ENCODE results near the gene SMARCA1.

Gene SMARCA1

DNA sequence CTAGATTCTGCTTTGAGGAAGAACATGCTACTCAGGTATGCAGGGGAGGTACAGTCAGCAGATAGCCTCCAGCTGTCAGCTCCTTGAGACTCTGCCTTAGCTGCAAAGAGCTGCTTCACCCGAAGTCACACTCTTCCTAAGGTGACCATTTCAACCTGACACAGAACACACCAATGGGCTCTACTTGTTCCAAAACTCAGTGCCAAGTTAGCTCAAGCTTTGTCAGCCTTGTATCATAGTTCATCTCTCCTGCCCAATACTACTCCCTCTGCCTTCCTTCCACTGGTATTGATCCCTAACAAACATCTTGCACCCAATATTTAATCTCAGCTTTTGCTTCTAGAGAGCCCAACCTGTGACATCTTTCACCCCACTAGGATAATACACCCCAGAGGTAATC lies 7.8 kb upstream of the SMARCA1 start:
- DNase-seq (ENCODE audit: low read depth, low spot score) = no peak

DNA sequence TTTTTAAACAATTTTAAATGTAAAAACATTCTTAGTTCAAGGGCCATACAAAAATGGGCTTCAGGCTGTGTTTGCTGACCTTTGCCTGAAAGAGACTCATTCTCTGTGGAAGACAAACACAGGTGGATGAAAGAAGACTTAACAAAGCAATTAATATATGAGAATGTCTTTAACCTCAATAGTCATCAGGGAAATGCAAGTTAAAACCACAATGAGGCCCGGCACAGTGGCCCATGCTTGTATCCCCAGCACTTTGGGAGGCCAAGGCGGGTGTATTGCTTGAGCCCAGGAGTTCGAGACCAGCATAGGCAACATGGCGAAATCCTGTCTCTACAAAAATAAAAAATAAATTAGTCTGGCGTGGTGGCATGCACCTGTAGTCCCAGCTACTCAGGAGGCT lies 7.1 kb upstream of the SMARCA1 start:
- DNase-seq (ENCODE audit: low read depth, low spot score) = no peak

DNA sequence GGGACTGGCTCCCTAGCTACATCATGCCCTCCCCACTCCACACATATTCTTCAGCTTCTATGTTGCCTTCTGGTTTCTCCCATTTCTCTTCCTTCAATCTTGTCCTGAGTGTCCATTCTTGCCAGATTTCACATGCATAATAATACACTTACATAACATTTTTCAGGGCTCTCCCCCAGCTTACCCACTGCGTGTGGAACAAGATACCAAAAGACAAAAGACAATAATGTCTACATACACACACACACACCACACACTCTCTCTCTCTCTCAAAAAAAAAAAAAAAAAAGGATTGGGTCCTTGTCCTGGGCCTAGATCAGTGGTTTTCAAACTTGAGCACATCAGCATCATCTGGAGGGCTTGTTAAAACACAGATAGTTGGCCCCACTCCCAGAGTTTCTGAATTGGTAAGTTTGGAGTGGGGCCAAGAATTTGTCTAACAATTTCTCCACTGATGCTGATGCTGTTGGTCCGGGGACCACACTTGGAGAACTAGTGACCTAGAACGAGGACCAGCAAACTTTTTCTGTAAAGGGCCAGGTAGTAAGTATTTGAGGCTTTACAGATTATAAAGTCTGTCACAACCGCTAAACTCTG lies 6.5 kb upstream of the SMARCA1 start:
- DNase-seq (ENCODE audit: low read depth, low spot score) = no peak

DNA sequence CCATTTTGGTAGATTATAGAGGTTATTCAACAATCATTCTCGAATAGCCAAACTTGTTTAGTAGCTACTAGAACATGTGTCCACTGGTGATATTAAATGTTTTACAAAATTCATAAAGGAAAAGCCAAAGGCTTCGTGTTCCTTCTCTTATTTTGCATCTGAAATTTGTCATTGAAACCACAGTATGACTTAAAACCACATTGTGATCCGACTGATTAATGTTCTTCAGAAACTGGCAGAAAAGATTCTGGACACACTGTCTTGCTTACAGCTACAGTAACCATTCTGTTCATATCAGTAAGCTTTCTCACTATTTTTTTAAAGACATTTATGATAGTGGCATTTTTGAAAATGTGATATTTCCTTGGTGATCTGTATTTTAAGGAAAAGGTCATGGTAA lies 2.6 kb upstream of the SMARCA1 start:
- DNase-seq (ENCODE audit: low read depth, low spot score) = no peak

DNA sequence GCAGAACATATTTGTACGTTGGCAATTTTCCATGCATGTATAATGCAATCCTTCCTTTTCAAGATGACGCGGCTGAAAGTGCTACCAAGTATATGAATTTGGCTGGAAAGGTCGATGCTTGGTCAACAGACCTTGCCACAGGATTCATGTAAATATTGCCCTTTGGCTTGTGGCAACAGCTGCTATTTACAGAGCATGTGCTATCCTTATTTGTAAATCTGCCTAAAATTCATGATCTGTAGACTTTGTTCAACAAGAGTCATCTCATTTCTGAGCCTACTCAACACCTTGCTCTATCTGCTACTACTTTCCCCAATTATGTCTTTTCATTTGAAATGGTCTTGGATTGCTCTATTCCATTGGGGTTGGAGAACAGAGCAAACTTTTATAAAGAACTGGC lies 1.9 kb upstream of the SMARCA1 start:
- DNase-seq (ENCODE audit: low read depth, low spot score) = no peak

DNA sequence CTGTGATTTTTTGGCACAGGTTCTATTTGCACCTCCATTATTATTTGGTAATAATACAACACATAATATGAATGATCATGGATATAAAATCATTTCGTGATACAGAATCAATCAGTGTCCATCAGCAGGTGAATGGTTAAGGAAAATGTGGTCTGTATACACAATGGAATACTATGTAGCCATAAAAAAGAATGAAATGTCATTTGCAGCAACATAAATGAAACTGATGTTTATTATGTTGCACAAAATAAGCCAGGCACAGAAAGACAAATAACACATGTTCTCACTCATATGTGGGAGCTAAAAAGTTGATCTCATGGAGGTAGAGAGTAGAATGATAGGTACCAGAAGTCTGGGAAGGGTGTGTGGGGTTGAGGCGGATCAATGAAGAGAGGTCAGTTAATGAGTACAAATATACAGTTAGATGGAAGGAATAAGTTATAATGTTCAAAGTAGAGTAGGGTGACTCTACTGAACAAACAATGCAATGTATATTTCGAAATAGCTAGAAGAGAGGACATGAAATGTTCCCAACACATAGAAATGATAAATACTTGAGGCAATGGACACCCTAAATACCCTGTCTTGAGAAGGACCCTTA lies 1.1 kb upstream of the SMARCA1 start:
- no peak for DNase-seq (ENCODE audit: low read depth, low spot score)

DNA sequence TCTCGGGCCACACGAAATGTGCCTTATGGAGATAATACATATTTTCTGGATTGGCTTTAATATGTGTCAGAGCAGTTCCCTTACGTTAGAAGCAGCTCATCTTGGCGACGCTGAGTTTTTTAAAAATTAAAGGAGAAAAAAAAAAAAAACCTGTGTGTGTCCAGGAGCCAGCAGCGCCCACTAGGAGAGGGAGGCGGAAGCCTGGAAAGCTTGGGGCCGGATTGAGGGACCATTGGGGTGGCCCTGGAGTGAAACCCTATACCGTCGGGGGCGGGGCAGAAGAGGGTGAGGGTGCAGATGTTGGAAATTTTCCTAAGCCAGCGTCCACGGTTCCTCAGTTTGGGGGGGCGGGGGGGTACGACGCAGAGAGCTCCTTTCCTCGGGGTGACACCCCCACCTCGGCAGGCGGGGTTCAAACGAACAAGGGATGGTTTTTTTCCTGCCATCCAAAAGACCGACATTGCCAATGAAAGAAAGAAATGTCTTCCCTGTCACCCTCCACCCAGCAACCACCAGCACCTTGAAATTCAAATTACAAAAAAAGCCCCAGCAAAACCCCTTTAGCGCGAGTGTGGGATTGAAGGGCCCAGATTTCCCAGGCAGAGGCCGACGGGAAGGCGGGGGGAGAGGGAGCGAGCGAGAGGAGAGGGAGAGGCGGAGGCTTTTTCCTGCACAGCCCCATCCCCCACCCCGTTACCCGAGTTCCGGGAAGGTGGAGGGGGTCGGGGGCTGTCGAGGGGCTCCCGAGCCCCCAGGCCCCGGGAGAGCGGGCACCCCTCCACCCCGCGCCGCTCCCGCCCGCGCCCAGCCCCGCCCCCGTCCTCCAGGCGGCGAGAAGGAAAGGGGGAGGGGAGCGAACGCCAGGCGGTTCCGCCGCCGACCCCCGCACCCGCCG lies 859 bp downstream of the SMARCA1 start:
- no peak for DNase-seq (ENCODE audit: low read depth, low spot score)

DNA sequence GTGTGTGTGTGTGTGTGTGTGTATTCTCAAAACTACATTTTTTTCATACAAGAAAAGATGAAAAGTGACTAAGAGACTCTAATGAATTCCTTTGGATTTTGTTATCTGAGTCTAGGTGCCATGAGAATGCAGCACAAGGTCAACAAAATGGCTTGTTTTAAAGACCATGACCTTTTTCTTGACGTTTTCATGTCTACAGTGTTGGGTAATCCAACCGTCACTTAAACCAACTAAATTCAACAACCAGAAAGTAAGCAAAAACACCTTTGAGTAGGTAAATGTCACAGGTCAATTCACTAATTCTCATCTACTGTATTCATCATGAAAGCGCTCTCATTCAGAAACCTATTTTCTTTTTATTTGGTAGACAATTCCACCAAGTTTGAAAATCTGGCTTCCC lies 3.1 kb downstream of the SMARCA1 start:
- DNase-seq (ENCODE audit: low read depth, low spot score) = no peak

DNA sequence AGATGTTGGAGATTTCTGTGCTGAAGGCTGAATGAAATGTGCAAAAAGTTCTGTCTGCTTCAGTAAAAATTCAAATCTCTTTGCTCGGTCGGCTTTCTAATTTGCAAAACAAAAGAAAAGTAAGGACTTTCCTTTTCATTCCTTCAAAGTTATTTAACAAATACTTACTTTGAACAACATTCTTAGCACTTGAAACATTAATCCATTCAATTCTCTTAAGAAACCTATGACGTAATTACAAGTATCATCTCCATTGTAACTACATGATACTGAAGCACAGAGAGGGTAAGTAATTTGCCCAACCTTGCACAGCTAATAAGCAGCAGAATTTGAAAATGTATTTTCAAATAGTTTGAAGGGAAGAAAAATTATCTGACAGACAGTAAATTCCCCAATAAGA lies 6.9 kb downstream of the SMARCA1 start:
- no peak for DNase-seq (ENCODE audit: low read depth, low spot score)

DNA sequence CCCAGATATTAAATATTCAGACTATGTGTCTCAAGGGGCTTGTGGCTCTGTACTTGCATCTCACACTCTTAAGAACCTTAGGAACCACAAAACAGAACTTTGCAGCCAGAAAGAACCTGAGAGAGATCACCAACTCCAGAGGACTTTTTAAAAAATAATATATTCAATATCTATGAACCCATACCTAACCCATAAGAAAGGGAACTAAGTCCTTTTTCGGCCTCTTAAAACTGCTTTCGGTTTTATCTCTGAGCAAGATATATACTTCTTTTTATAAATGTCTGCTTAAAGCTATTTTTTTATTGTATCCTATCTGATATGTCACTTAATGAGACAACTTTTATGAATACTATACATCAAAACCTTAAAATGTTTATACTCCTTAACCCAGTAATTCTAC lies 10.9 kb downstream of the SMARCA1 start:
- DNase-seq (ENCODE audit: low read depth, low spot score) = no peak

DNA sequence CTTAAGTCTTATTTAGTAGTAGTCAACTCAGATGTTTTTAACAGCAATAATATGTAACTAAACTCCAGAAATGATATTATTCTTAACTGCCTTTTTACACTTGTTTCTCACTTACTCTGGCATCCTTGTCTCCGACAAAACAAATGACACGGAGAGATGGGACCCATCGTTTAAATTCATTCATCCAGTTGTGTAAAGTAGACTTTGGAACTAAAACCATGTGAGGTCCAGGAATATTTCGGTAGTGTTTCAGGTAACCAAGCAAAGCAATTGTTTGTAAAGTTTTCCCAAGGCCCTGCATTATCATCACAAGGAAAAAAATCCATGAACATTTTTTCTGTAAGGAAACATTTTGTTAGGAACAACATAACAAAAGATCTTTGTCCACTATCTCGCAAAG lies 11.6 kb downstream of the SMARCA1 start:
- DNase-seq (ENCODE audit: low read depth, low spot score) = no peak

DNA sequence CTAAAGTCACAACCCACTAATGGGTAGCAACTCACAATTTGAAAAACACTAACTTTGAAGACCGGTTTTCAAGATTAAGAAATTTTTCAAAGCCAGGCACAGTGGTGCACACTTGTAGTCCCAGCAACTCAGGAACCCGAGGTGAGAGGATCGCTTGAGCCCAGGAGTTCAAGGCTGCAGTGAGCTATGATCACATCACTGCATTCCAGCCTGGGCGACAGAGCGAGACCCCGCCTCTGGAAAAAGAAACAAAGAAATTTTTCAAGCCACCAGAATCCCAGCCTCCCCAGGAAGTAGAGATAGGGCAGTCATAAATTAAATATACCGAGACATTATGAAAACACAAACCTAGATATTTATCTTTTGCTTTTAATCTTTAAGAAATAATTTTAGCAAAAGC lies 13.0 kb downstream of the SMARCA1 start:
- no peak for DNase-seq (ENCODE audit: low read depth, low spot score)

DNA sequence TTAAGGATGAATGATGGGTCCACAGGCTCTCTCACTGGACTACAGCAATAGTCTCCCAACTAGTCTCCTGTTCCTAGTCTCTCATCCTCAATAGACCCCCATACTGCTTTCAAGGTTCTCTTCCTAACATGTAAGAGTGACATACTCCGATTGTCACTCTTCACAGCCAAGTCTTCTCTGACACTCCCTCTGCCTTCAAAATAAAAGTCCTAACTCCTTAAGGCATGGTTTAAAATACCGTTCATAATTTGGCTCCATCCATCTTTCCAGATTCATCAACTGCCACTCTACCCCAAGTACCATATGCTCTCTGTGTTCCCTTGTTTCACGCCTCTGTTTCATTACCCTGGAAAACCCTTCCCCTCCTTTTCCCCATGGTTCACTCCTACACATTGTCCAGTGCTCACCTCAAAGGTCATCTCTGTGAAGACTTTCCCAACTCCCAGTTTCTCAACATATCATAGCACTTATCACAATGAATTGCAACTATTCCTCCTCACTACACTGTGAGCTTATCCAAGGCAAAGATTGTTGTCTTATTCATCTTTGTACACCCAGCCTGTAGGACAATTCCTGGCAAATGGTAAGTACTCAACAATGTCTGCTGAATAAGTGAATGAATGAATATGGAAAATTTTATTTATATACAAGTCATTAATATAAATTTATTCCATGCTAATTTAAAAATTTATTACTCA lies 26.0 kb downstream of the SMARCA1 start:
- no peak for DNase-seq (ENCODE audit: low read depth, low spot score)

DNA sequence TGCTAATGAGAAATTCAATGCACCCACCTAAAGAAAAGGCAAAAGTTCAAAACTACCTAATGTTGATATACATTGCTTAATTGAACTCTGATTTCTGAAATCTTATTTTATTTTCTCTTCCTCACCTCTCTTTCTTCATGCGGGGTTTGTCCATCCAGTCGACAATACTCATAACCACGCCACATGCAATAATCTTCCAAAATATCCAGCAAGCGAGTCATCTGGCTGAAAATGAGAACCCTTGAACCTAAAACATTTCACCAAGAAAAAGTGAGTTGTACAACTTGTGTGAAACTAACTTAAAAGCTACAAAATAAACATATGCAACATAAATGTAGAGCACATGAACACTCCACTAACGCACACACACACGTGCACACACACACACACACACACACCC lies 26.7 kb downstream of the SMARCA1 start:
- no peak for DNase-seq (ENCODE audit: low read depth, low spot score)

DNA sequence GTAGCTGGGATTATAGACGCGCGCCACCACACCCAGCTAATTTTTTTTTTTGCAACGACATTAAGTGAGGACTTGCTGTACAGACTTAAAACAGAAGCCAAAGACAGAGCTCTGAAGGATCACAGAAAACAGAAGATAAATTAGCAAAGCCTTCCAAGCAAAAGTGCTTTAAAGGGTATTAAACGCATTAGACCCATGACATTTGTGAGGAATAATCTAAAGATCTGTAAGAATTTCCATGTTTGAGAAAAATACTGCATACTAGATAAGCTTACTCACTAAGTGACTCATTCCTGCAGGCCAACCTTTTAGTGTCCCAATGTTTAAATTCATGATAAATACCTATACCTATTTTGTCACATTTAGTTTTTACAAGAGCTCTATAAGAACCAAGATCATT lies 27.4 kb downstream of the SMARCA1 start:
- DNase-seq (ENCODE audit: low read depth, low spot score) = no peak

DNA sequence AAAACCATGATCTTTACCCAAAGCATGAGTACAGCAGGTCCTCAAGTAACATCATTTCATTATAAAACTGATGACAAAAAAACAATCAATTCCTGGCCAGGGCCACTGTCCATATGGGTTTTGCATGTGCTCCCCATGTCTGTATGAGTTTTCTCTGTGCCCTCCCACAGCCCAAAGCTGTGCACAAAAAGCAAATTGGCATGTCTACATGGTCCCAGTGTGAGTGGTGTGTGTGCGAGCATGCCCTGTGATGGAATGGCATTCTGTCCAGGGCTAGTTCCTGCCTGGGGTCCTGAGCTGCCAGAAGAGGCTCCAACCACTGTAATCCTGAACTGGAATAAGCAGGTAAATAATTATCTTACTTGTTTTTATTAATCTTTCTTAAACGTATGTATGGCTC lies 28.4 kb downstream of the SMARCA1 start:
- DNase-seq (ENCODE audit: low read depth, low spot score) = no peak

DNA sequence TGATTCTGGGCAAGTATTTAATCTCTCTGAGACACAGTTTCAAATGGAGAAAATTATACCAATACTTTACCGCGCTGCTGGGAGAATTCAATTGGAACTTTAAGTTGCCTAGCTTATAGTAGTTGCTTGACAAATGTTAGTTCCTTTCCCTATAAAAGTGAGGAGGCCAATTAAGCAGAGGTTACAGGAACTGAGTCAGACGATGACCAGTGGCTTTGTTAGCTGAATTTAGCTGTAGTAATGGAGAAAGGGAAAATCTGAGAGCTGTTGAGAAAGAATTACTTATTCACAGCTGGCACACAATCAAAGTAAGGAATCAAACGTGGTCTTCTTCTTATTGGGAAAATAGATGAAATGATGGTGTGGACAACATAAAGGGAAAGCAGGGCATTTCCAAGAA lies 29.6 kb downstream of the SMARCA1 start:
- no peak for DNase-seq (ENCODE audit: low read depth, low spot score)

DNA sequence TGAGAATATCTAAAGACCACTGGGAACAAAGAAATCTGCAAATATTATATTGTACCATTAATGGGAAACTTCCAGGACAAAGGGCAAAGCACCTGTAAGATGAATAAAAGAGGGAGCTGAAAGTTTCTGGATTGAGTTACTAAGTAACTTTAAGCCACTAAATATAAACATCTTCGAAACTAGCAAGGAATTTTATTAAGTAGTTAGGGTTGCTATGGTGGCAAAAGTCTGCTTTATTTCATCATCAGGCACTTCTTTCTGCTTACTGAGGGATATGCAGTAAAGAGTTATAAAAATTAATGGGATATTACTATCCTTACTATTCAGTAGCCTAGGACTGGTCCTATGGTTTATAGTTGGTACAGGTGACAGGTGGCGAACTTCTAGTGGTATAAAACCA lies 33.0 kb downstream of the SMARCA1 start:
- no peak for DNase-seq (ENCODE audit: low read depth, low spot score)

DNA sequence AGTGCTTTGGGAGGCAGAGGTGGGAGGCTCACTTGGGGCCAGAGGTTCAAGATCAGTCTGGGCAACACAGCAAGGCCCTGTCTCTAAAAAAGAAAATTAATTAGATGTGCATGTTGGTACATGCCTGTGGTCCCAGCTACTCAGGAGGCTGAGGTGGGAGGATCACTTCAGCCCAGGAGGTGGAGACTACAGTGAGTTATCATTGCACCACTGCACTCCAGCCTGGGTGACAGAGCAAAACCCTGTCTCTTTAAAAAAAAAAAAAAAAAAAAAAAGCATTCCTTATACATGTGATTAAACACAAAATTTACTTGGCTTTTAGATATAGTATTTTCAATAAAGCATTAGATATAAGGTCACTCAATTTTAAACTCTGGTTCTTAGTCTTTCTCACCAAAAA lies 34.9 kb downstream of the SMARCA1 start:
- no peak for DNase-seq (ENCODE audit: low read depth, low spot score)

DNA sequence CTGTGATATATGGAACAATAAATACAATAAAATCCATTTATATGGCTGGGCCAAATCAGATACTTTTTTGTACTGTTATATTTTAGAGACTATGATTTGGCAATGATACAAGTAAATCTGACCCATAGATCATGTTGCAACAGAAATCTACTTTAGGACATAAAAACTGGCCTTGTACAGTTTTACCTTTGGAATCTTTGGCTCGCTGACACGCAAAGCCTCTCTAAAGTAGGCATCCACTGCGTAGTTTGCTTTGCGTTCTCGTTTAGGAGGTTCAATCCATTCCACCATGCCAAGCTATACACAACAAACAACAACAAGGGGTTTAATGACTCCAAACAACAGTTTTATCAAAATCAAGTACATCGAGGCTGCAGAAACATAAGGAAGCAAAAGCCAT lies 42.4 kb downstream of the SMARCA1 start:
- no peak for DNase-seq (ENCODE audit: low read depth, low spot score)

DNA sequence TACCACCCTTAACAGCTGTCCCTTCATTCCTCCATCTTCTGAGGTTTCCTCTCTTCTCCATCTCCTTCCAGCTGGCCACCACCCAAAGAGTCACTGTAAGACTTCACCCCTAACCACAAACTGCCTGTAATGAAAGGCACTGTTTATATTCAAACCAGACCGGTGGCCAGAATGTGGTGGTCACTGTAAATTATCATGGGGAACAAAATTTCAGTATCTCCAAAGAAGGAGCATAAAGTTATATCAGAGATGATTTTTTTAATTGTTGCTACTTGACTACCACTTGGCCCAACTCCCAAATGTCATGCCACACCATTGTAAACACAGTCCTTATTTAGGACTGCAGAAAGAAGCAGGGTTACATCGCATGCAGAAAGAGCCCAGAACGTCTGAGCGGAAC lies 44.8 kb downstream of the SMARCA1 start:
- no peak for DNase-seq (ENCODE audit: low read depth, low spot score)

DNA sequence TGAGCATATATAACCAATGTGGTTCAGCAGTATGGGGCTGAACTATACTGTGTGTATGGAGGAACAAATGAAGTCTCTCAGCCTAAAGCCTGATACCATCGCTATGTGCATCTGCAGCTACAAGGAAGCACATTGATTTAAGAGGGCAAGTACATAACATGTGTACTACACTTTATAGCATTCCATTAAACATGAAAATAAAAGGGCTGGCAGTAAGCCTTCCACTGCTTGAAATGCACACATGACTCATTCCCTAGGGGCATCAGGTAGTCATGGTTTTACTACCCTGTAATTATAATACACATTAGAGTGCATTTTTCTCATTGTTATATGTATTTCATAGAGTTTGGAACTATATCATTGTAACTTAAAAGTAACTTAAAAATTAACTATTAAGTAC lies 51.2 kb downstream of the SMARCA1 start:
- no peak for DNase-seq (ENCODE audit: low read depth, low spot score)

DNA sequence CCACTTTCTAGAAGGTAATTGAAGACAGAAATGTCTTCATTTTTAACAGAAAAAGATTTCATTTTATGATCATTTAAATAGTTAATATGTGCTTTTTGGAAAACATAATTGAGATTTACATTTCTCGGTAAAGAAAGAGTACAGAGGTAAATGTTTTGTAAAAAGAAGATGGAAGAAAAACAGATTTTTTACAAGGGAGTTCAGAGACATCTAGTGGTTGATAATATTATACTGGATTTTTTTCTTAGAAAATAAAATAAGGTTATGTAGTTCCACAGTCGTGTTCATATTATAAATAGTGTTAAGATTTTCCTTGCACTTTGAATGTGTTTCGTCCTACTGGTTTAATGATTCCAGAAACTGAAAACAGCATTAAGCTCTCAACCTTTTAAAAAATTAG lies 60.6 kb downstream of the SMARCA1 start:
- no peak for DNase-seq (ENCODE audit: low read depth, low spot score)
